ENCODE data around the gene KRT37. TPM values are rescaled to one million over a fixed set of nuclear protein-coding genes. Genes with fewer than 3 reads are reported as not detected.

Gene KRT37
- total RNA-seq, 1 donor = not detected

- DNase-seq (ENCODE audit: low read depth) = no peak
- no peak for TF ChIP-seq CTCF (IDR thresholded peaks at IDR 0.05; ENCODE audit: insufficient read depth, low read depth, low read length)
- no peak overlapping the region for H3K4me3 ChIP-seq (ENCODE audit: low read depth, low read length)
Measured at GRCh38 chr17:41413982-41414381, 10.4 kb downstream of the KRT37 start.

GRCh38 chr17:41413353-41413957 lies 10.9 kb downstream of the KRT37 start:
- DNase-seq (ENCODE audit: low read depth) = no peak
- TF ChIP-seq CTCF (IDR thresholded peaks at IDR 0.05; ENCODE audit: insufficient read depth, low read depth, low read length) = no peak

GRCh38 chr17:41411072-41411840 lies 13.1 kb downstream of the KRT37 start:
- no peak for DNase-seq (ENCODE audit: low read depth)
- no peak overlapping the region for H3K4me3 ChIP-seq (ENCODE audit: low read depth, low read length)
- TF ChIP-seq CTCF (IDR thresholded peaks at IDR 0.05; ENCODE audit: insufficient read depth, low read depth, low read length) = no peak

More at GRCh38 chr17:41413353-41413957, 10.9 kb downstream of the KRT37 start:
- no peak overlapping the region for H3K4me3 ChIP-seq (ENCODE audit: low read depth, low read length)

- no peak overlapping the region for H3K4me3 ChIP-seq (ENCODE audit: low read depth, low read length)
- no peak for DNase-seq (ENCODE audit: low read depth)
- no peak for TF ChIP-seq CTCF (IDR thresholded peaks at IDR 0.05; ENCODE audit: insufficient read depth, low read depth, low read length)
Measured at GRCh38 chr17:41407226-41407625, 17.2 kb downstream of the KRT37 start.

GRCh38 chr17:41406205-41406604 lies 18.2 kb downstream of the KRT37 start:
- TF ChIP-seq CTCF (IDR thresholded peaks at IDR 0.05; ENCODE audit: insufficient read depth, low read depth, low read length) = no peak
- DNase-seq (ENCODE audit: low read depth) = no peak
- no peak overlapping the region for H3K4me3 ChIP-seq (ENCODE audit: low read depth, low read length)

GRCh38 chr17:41404024-41404671 lies 20.2 kb downstream of the KRT37 start:
- DNase-seq (ENCODE audit: low read depth) = peak; percentile 86
- H3K4me3 ChIP-seq (ENCODE audit: low read depth, low read length) = no peak overlapping the region
- TF ChIP-seq CTCF (IDR thresholded peaks at IDR 0.05; ENCODE audit: insufficient read depth, low read depth, low read length) = no peak

All from fibroblast of villous mesenchyme (primary cell).